Peyer's patch (tissue), 4 donors: ENCODE results near the gene FCAR.
"Not testable (repeated sequence)": the region's sequence is repeated elsewhere in the genome, so short reads cannot be mapped to it uniquely, and the experiment has no call there.

Experiments used
- CTCF ChIP-seq, 6 experiments: fragments of 450-650 bp in 4 of 6; fragments of 200-600 bp in 2 of 6; sonication (generic) in 1 of 6; IDR thresholded peaks; one replicate each; pipeline ENCODE4 v1.5.1; 2017 to 2019; ENCODE audit warnings: antibody characterized with exemption in 6 of 6, mild to moderate bottlenecking in 3 of 6, moderate library complexity in 1 of 6
- POLR2A ChIP-seq, 2 donors: fragments of 450-650 bp; IDR thresholded peaks; one replicate each; pipeline ENCODE4 v1.5.1; 2017; ENCODE audit warnings: antibody characterized with exemption in 2 of 2, mild to moderate bottlenecking in 2 of 2, moderate library complexity in 2 of 2

DNA sequence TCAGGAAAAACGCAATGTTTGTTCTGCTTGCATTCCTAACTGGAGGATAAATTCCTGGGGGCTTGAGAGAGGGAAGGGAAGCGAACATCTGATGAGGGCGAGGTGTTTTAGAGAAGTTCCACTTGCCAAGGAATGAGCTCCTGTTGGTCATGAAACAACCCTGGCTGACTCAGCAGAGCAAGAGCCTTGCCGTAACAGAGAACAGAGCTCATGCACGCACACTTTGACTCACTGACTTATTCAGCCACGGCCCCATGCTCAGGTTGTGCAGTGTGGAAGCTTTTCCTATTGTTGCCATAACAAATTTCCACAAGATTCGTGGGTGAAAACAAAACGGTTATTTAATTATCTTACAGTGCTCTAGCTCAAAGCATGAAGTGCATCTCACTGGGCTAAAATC lies 30.9 kb upstream of the FCAR start:
- TF ChIP-seq CTCF, POLR2A (IDR thresholded peaks at IDR 0.05): not testable (repeated sequence)
